OCI-LY3 (cell line): ENCODE results near the gene ZNF223.

ENCODE experiments used
- H2AFZ ChIP-seq: fragments of 200-600, 300-600 bp; shearing (Covaris generic); 2 replicates; pipeline ENCODE4 v1.6.0; 2014; ENCODE audit warnings: antibody characterized with exemption, low read depth, low read length
- H3K27ac ChIP-seq: fragments of 200-600, 300-600 bp; sonication (generic); 2 replicates; pipeline ENCODE4 v1.5.1; 2014; ENCODE audit warnings: mild to moderate bottlenecking, low read length, moderate library complexity, mixed read lengths
- H3K27me3 ChIP-seq: fragments of 200-600, 300-600 bp; sonication (generic); 2 replicates; pipeline ENCODE4 v1.6.1; 2014; ENCODE audit warnings: low read depth, low read length, mixed read lengths
- H3K36me3 ChIP-seq: fragments of 200-600, 300-600 bp; sonication (generic); replicated peaks from 2 replicates; pipeline ENCODE3; 2014; ENCODE audit warnings: low read depth, low read length, mixed read lengths
- H3K4me1 ChIP-seq: fragments of 300-600, 200-600 bp; sonication (generic); 2 replicates; pipeline ENCODE4 v1.6.1; 2014; ENCODE audit warnings: low read length, mixed read lengths
- H3K4me2 ChIP-seq: fragments of 200-600, 300-600 bp; sonication (generic); 2 replicates; pipeline ENCODE4 v1.6.1; 2014; ENCODE audit warnings: low read length, mixed read lengths
- H3K4me3 ChIP-seq: fragments of 300-600, 200-600 bp; sonication (generic); 2 replicates; pipeline ENCODE4 v1.5.1; 2014; ENCODE audit warnings: antibody characterized with exemption, mild to moderate bottlenecking, low read length, moderate library complexity
- H3K79me2 ChIP-seq: fragments of 300-600, 200-600 bp; shearing (Covaris generic); 2 replicates; pipeline ENCODE4 v1.6.1; 2014; ENCODE audit warnings: mild to moderate bottlenecking, low read length, mixed read lengths
- H3K9ac ChIP-seq: fragments of 300-600, 200-600 bp; shearing (Covaris generic); 2 replicates; pipeline ENCODE4 v1.6.0; 2014; ENCODE audit warnings: mild to moderate bottlenecking, low read length, moderate library complexity
- H3K9me3 ChIP-seq: fragments of 200-600, 300-600 bp; shearing (Covaris generic); 2 replicates; pipeline ENCODE4 v1.6.1; 2014; ENCODE audit warnings: low read length, mixed read lengths; ENCODE audit not compliant: insufficient read depth
- H4K20me1 ChIP-seq: fragments of 200-600, 300-600 bp; sonication (generic); 2 replicates; pipeline ENCODE4 v1.6.1; 2016; ENCODE audit warnings: low read length, mixed read lengths; ENCODE audit not compliant: insufficient read depth
- EZH2phosphoT487 ChIP-seq: fragments of 200-600 bp; shearing (Covaris generic); IDR thresholded peaks from 2 replicates; pipeline ENCODE4 v1.6.1; 2018; ENCODE audit warnings: antibody characterized with exemption, mixed run types, low read depth
- TF ChIP-seq, protein P1 (sequence below): fragments of 200-600, 300-600 bp; sonication (generic); IDR thresholded peaks from 2 replicates; pipeline ENCODE4 v1.5.1; 2014; ENCODE audit warnings: antibody characterized with exemption, low read length, low read depth

Gene ZNF223

DNA sequence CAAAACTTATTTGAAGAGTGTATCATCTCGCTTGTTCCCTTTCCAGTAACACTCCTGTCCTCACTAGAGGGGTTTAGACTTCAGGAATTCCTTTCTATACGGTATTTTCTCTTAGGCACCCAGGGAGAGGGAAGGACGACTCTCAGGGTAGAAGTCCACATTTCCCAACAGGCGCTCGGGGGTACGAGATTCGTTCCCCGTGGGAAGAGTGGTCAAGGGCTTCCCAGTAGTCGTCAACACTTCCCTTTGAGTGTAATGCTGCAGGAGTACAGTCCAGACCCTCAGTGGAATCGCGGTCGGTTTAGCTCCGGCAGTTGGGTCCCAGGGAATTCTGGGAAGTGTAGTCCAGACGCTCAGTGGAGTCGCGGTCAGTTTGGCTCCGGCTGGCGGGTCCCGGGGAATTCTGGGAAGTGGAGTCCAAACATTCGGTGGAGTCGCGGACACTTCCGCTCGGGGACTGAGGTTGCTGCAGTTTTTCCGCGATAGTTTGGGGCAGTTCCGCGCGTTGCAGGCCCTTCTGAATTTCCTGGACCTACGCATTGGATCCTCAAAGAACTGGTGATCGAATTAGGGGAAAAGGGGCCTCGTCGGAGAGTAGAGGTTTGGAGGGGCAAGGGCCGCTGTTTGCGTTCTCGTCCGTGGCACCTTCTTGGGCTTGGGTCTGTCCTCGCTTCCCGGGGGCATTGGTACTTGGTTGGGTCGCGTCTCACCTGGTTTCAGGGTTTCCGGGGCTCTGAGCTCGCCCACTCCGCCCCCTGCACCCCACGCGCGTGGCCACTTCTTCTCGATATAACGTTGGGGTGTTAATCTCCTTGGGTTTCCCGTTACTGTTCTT is 42.3 kb downstream of the ZNF223 start, which contains the start of gene ZNF224:
Gene ZNF224 (plus strand): TSS at position 431 of the 835 bp plus-strand sequence. CDS start 3,513 bp downstream, outside the sequence.
- no peaks in the 10 kb centered on the region for H3K9me3 ChIP-seq
- H3K9ac ChIP-seq: peak within 1 kb of the TSS; percentile 82
- H3K27me3 ChIP-seq: no peaks in the 10 kb centered on the region
- H3K79me2 ChIP-seq: peaks cover 21% of the 10 kb centered on the region
- H3K36me3 ChIP-seq: peaks cover 24% of the 10 kb centered on the region
- peak within 1 kb of the TSS; percentile 33 for H3K27ac ChIP-seq
- peaks cover 4% of the 10 kb centered on the region; the same call in 1 of the 2 replicates for H3K4me1 ChIP-seq
- peak within 1 kb of the TSS; percentile 96 for H2AFZ ChIP-seq
- peak within 1 kb of the TSS; percentile 80 for H3K4me3 ChIP-seq
- H3K4me2 ChIP-seq: peak within 1 kb of the TSS; percentile 75
- TF ChIP-seq, protein P1, sequence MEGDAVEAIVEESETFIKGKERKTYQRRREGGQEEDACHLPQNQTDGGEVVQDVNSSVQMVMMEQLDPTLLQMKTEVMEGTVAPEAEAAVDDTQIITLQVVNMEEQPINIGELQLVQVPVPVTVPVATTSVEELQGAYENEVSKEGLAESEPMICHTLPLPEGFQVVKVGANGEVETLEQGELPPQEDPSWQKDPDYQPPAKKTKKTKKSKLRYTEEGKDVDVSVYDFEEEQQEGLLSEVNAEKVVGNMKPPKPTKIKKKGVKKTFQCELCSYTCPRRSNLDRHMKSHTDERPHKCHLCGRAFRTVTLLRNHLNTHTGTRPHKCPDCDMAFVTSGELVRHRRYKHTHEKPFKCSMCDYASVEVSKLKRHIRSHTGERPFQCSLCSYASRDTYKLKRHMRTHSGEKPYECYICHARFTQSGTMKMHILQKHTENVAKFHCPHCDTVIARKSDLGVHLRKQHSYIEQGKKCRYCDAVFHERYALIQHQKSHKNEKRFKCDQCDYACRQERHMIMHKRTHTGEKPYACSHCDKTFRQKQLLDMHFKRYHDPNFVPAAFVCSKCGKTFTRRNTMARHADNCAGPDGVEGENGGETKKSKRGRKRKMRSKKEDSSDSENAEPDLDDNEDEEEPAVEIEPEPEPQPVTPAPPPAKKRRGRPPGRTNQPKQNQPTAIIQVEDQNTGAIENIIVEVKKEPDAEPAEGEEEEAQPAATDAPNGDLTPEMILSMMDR: no peak
- TF ChIP-seq EZH2phosphoT487: no peak
- no peaks in the 10 kb centered on the region for H4K20me1 ChIP-seq

DNA sequence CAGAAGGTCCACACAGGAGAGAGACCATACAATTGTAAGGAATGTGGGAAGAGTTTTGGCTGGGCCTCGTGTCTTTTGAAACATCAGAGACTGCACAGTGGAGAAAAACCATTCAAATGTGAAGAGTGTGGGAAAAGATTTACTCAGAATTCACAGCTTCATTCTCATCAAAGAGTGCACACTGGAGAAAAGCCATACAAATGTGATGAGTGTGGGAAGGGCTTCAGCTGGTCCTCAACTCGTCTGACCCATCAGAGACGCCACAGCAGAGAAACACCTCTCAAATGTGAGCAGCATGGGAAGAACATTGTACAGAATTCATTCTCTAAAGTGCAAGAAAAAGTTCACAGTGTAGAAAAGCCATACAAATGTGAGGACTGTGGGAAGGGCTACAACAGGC is 55.9 kb downstream of the ZNF223 start:
- H3K9me3 ChIP-seq: peaks cover 17% of the 10 kb centered on the region; the same call in 1 of the 2 replicates
- H3K4me2 ChIP-seq: no peak overlapping the region
- H3K79me2 ChIP-seq: no peaks in the 10 kb centered on the region
- no peak overlapping the region for H2AFZ ChIP-seq
- H3K4me3 ChIP-seq: no peak overlapping the region
- no peak overlapping the region for H3K9ac ChIP-seq
- 0 out of 2 replicates have a peak, but pooled peaks cover 2% of the 10 kb centered on the region for H3K4me1 ChIP-seq
- H3K36me3 ChIP-seq: peaks cover 70% of the 10 kb centered on the region
- H3K27ac ChIP-seq: no peak overlapping the region
- no peak for TF ChIP-seq EZH2phosphoT487
- TF ChIP-seq, protein P1: no peak
- H3K27me3 ChIP-seq: no peaks in the 10 kb centered on the region
- H4K20me1 ChIP-seq: no peaks in the 10 kb centered on the region

DNA sequence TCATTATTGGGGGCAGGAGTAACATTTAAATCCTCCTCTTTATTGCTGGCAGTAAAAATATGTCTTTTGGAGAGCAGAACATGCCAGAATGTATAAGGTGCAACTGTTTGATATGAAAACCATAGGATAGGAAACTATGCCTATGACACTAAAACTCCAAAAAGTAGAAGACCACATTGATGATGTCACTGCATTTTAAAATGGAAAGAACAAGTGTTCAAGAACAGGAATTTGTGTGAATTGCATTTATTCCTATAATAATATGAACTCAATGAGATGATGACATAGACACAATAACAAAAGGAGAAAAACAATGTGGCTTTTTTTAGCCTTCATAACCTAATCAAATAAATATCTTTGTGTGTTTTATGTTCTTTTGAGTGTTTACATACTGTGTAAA is 57.6 kb downstream of the ZNF223 start:
- peaks cover 17% of the 10 kb centered on the region; the same call in 1 of the 2 replicates for H3K9me3 ChIP-seq
- no peak overlapping the region for H3K4me2 ChIP-seq
- TF ChIP-seq, protein P1: no peak
- no peak for TF ChIP-seq EZH2phosphoT487
- H3K4me1 ChIP-seq: peaks cover 7% of the 10 kb centered on the region; the same call in 1 of the 2 replicates
- no peaks in the 10 kb centered on the region for H3K27me3 ChIP-seq
- H4K20me1 ChIP-seq: no peaks in the 10 kb centered on the region
- no peak overlapping the region for H3K4me3 ChIP-seq
- no peak overlapping the region for H3K9ac ChIP-seq
- peaks cover 11% of the 10 kb centered on the region for H3K79me2 ChIP-seq
- H3K27ac ChIP-seq: no peak overlapping the region
- H3K36me3 ChIP-seq: peaks cover 55% of the 10 kb centered on the region
- H2AFZ ChIP-seq: no peak overlapping the region

DNA sequence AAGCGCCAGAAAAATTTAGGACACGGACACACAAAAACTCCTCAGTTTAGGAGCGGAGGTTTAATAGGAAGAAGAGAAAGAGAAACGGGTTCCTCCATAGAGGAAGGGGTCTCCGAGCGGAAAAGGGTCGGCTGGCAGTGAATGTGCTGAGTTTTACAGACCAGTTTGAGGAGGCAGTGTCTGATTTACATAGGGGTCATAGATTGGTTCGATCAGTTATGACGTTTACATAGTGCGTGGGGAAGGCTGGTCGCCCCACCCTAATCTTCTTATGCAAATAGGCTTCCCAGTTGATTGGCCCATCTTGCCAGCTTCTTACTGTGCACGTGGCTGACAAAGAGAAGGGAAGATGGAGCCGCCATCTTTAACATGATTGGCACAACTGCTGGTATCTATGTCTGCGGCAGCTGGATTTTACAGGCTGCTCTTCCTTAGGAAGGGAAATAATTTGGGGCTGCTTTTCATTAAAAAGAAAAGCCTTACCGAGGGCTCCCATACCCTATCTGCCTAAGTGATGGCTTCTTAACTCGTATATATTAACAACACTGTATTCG is 60.2 kb downstream of the ZNF223 start:
- H3K4me2 ChIP-seq: 0 out of 2 replicates have a peak overlapping the region, but pooled peaks have one; percentile 81
- H3K36me3 ChIP-seq: peaks cover 44% of the 10 kb centered on the region
- H3K4me1 ChIP-seq: peaks cover 7% of the 10 kb centered on the region; the same call in 1 of the 2 replicates
- no peak overlapping the region for H3K27ac ChIP-seq
- no peak overlapping the region for H3K4me3 ChIP-seq
- no peaks in the 10 kb centered on the region for H4K20me1 ChIP-seq
- no peak overlapping the region for H2AFZ ChIP-seq
- peaks cover 11% of the 10 kb centered on the region for H3K79me2 ChIP-seq
- no peak overlapping the region for H3K9ac ChIP-seq
- H3K9me3 ChIP-seq: peaks cover 6% of the 10 kb centered on the region; the same call in 1 of the 2 replicates
- no peak for TF ChIP-seq EZH2phosphoT487
- TF ChIP-seq, protein P1: no peak
- H3K27me3 ChIP-seq: no peaks in the 10 kb centered on the region
